ENCODE results near the gene JMJD1C. TPM values are rescaled to one million over a fixed set of nuclear protein-coding genes. Genes with fewer than 3 reads are reported as not detected.
"Not testable (repeated sequence)": the region's sequence is repeated elsewhere in the genome, so short reads cannot be mapped to it uniquely, and the experiment has no call there.

Gene JMJD1C
- total RNA-seq, 1 experiment from 2014 or later = 57.0 TPM

- DNase-seq (ENCODE audit: low read depth) = no peak
Observed at GRCh38 chr10:63410633-63411032, 55.1 kb downstream of the JMJD1C start.

DNA sequence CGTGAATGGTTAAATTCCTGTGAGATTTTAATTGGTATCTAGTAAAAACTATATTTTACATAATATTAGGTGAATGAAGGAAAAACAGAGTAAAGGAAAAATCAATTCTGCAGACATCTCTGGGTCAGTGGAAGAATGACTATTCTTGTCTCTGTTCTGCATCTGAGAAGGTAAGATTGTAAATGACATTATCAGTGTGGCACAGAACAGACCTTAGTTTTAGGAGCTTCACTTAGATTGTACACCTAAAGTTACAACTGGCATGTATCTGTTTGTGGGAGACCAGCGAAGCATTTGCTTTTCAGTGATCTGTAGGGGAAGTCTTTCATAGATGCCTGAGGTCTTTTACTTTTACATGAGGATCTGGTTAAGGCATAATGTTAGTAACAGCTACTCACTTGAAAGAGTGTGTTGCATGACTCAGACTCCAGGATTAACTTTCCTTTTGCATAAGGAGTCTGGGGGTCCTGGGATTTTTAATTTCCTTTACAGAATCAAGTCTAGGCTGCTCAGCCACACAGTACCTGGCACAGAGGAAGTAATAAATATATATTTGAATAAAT, 56.2 kb downstream of the JMJD1C start:
- DNase-seq (ENCODE audit: low read depth) = peak; percentile 62

DNA sequence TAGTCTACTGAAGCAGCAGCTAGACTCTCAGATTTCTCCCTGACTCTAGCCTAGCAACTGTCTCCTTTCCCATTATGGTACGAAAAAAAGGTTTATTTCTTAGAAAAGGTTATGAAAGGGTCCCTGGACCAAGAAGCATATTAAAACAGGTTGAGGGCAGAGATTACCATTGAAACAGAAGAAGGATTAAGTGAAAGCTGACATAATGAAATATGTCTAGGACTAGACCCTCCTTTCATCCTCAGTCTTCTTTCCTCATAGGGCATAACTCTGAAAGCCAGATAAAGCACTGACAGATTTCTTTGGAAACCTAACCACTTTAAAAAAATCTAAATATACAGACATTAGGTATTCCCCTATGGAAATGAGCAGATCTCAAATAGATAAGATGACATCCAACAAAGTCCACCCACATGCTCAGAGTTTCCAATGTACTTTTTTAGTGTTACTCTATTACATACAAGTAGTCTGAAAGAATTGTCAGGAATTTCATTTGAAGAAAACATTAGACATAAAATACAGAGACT, 58.6 kb downstream of the JMJD1C start:
- DNase-seq (ENCODE audit: low read depth) = no peak

DNA sequence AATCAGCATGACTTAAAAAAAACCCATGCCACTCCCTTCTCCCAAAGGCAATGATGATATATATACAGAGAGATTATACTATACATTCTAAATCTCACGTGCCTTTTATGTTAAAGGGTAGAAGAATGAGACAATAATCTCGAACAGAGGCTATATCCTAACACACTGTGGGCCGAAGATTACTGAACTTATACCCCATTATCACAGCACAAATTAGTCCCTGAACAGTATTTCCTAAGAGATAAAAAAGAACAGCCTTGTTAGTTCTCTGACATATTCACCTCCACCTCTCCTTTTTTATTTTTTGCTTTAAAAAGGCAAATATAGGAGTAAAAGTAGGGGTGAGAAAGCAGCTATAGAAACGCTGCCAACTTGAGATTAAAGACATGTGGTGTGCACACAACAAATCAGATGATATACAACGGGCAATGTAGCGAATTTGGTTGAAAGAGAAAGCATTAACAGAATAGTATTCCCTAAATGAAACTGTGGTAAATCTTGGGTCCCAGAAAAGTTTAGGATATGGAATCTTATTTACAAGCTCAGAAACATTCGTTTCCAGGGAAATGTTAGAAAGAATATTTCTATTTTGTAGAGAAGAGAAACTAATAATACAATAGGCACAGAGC, 69.5 kb downstream of the JMJD1C start:
- DNase-seq (ENCODE audit: low read depth) = peak; percentile 28

DNA sequence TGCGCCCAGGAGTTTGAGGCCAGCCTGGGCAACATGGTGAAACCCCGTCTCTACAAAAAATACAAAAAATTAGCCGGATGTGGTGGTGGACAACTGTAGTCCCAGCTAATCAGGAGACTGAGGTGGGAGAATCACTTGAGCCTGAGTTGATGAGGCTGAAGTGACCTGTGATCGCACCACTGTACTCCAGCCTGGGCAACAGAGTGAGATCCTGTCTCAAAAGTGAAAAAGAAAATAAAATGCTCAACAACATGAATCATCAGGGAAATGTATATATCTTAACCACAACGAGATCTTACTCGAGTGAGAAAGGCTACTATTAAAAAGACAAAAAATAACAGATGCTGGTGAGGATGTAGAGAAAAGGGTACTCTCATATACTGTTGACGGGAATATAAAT, 72.7 kb downstream of the JMJD1C start:
- DNase-seq (ENCODE audit: low read depth) = no peak

DNA sequence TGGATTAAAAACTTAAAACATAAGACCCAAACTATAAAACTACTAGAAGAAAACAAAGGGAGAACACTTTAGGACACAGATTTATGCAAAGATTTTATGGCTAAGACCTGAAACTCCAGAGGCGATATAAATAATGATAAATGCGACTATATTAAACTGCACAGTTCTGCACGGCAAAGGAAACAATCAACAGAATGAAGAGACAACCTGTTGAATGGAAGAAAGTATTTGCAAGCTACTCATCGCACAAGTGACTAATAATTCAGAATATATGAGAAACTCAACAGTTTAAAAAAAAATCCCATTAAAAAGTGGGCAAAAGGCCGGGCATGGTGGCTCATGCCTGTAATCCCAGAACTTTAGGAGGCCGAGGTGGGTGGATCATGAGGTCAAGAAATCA, 73.6 kb downstream of the JMJD1C start:
- no peak for DNase-seq (ENCODE audit: low read depth)

- no peak for DNase-seq (ENCODE audit: low read depth)
Observed at GRCh38 chr10:63391812-63392211, 74.0 kb downstream of the JMJD1C start.

GRCh38 chr10:63390521-63390920, 75.3 kb downstream of the JMJD1C start:
- no peak for DNase-seq (ENCODE audit: low read depth)

DNA sequence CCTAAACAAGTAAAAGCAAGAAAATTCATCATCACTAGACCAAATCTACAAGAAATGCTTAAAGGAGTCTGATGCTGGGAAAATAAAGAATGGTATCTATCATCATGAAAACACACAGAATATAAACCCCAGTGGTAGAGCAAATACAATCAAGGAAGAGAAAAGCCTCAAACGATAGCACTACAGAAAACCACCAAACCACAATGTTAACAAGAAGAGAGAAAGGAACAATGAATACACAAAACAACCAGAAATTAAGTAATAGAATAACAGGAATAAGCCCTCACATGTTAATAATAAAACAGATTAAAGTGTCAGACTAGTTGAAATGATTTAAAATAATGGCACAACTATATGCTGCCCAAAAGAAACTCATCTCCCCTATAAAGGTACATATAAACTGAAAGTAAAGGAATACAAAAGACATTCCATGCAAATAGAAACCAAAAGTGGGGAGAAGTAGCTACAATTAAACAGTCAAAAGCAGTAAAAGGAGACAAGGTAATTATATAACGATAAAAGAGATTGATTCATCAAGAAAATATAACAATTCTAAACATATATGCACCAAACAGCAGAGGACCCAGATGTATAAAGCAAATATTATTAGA, 77.3 kb downstream of the JMJD1C start:
- peak; percentile 28 for DNase-seq (ENCODE audit: low read depth)

- DNase-seq (ENCODE audit: low read depth) = no peak
Observed at GRCh38 chr10:63385254-63385653, 80.5 kb downstream of the JMJD1C start.

DNA sequence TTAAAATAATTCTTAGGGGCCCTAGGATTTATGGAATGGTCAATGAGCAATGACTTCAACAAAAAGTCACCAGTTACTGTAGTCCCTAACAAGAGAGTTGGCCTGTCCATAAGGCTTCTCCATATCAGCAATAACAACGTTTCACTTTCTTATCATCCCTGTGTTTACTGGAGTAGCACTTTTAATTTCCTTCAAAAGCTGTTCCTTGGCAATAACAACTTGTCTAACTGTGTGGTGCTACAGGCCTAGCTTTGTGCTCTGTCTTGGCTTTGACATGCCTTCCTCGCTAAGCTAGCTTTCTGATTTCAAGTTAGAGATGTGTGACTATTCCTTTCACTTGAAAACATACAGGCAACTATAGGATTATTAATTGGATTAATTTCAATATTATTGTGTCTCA, 81.1 kb downstream of the JMJD1C start:
- DNase-seq (ENCODE audit: low read depth) = no peak

GRCh38 chr10:63384001-63384400, 81.8 kb downstream of the JMJD1C start:
- no peak for DNase-seq (ENCODE audit: low read depth)

DNA sequence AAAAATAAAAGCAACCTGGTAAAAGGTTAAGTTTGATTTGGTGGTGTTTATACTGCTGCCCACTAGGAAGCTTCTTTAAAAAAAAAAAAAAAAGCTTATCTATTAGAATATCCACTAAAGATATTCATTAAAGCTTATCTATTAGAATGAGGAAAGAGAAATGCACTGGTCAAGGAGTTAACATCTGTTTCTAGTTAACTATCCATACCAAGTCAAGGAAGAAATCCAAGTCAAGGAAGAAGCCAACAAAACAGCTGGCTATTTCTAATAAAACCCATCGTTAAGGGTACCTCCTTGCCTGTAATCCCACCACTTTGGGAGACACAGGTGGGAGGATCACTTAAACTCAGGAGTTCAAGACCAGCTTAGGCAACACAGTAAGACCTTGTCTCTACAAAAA, 82.6 kb downstream of the JMJD1C start:
- DNase-seq (ENCODE audit: low read depth) = no peak

GRCh38 chr10:63382066-63382465, 83.7 kb downstream of the JMJD1C start:
- no peak for DNase-seq (ENCODE audit: low read depth)

- DNase-seq (ENCODE audit: low read depth) = not testable (repeated sequence)
Observed at GRCh38 chr10:63377305-63377661, 88.5 kb downstream of the JMJD1C start.

DNA sequence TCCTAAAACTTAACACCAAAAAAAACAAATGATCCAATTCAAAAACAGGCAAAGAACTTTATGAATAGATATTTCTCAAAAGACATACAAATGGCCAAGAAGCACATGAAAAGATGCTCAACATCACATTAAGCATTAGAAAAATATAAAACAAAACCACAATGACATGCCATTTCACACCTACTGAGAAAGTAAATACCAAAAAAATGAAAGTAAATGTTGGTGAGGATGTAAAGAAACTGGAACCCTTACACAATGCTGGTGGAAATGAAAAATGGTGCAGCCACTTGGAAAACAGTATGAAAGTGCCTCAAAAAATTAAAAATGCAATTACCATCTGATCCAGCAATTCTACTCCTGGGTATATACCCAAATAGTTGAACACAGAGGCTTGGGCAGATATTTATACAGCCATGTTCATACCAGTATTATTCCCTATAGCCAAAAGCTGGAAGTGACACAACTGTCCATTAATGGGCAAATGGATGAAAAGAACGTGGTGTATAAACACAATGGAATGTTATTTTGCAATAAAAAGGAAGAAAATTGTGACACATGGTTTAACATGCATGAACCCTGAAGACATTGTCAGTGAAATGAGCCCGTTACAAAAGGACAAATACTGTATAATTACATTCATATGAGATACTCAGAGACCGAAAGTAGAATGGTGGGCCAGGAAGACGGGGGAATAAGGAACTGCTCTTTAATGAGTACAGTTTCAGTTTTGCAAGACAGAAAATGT, 89.0 kb downstream of the JMJD1C start:
- DNase-seq (ENCODE audit: low read depth) = peak; percentile 75

- DNase-seq (ENCODE audit: low read depth) = no peak
Observed at GRCh38 chr10:63375859-63376258, 89.9 kb downstream of the JMJD1C start.

GRCh38 chr10:63375458-63375857, 90.3 kb downstream of the JMJD1C start:
- no peak for DNase-seq (ENCODE audit: low read depth)

- no peak for DNase-seq (ENCODE audit: low read depth)
Observed at GRCh38 chr10:63374991-63375390, 90.8 kb downstream of the JMJD1C start.

DNA sequence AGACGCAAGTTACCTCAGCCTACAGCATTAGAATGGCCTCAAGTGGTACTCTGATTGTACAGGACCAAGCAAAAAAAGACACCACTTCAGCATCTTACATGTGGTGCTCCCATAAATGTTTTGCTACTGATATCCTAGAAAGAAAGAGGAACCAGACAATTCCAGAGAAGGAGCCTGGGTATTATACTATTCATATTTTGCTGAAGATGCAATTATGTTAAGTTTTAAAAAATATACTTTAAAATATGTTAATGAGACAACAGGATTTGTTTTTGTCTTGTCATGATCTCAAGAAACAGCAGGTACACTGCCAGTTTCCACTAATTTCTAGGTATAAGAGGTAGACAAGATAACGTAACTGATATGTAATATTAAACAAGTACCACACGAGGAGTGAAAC, 92.6 kb downstream of the JMJD1C start:
- no peak for DNase-seq (ENCODE audit: low read depth)

GRCh38 chr10:63369711-63370110, 96.1 kb downstream of the JMJD1C start:
- DNase-seq (ENCODE audit: low read depth) = no peak

- DNase-seq (ENCODE audit: low read depth) = no peak
Observed at GRCh38 chr10:63368365-63368764, 97.4 kb downstream of the JMJD1C start.

- DNase-seq (ENCODE audit: low read depth) = no peak
Observed at GRCh38 chr10:63366933-63367332, 98.8 kb downstream of the JMJD1C start.

Measured in RPMI7951 (cell line).